Endodermal cell (in vitro differentiated cells): ENCODE data around the gene C20orf96. TPM values are rescaled to one million over a fixed set of nuclear protein-coding genes. Genes with fewer than 3 reads are reported as not detected.

Experiments
- DNase-seq: peaks from one replicate; pipeline ENCODE4 v3.0.0-alpha.2; 2017
- H3K27ac ChIP-seq: 2 replicates; pipeline ENCODE4 v1.5.1; 2013; ENCODE audit warnings: mild to moderate bottlenecking, low read depth, low read length, moderate library complexity
- H3K27me3 ChIP-seq: 2 replicates; pipeline ENCODE4 v1.6.1; 2013; ENCODE audit warnings: mild to moderate bottlenecking, low read length, moderate library complexity; ENCODE audit not compliant: insufficient read depth, control insufficient read depth, poor library complexity, severe bottlenecking
- H3K36me3 ChIP-seq: 2 replicates; pipeline ENCODE4 v1.7.0; 2013; ENCODE audit warnings: mild to moderate bottlenecking, low read length, moderate library complexity; ENCODE audit not compliant: control insufficient read depth, insufficient read depth
- H3K4me1 ChIP-seq: one replicate; pipeline ENCODE4 v1.7.0; 2013; ENCODE audit warnings: low read length; ENCODE audit not compliant: control insufficient read depth, insufficient read depth
- H3K4me3 ChIP-seq: 2 replicates; pipeline ENCODE4 v1.5.1; 2013; ENCODE audit warnings: mild to moderate bottlenecking, low read length, moderate library complexity
- H3K9ac ChIP-seq: 2 replicates; pipeline ENCODE4 v1.6.1; 2013; ENCODE audit warnings: mild to moderate bottlenecking, low read length, moderate library complexity; ENCODE audit not compliant: poor library complexity, severe bottlenecking; ENCODE audit errors: extremely low read depth
- H3K9me3 ChIP-seq: 2 replicates; pipeline ENCODE4 v1.6.1; 2013; ENCODE audit warnings: mild to moderate bottlenecking, low read length, moderate library complexity; ENCODE audit not compliant: control insufficient read depth
- H3K27ac Mint-ChIP-seq: 2 replicates; pipeline ENCODE4 v1.8.0; 2020; ENCODE audit warnings: mixed read lengths
- H3K27me3 Mint-ChIP-seq: 2 replicates; pipeline ENCODE4 v1.8.0; 2021; ENCODE audit warnings: mild to moderate bottlenecking, mixed read lengths; ENCODE audit not compliant: insufficient read depth
- H3K36me3 Mint-ChIP-seq: 2 replicates; pipeline ENCODE4 v1.8.0; 2020; ENCODE audit warnings: low read depth, mixed read lengths
- H3K4me1 Mint-ChIP-seq: 2 replicates; pipeline ENCODE4 v1.8.0; 2020; ENCODE audit warnings: mixed read lengths
- H3K4me3 Mint-ChIP-seq: 2 replicates; pipeline ENCODE4 v1.8.0; 2020; ENCODE audit warnings: mild to moderate bottlenecking, moderate library complexity, mixed read lengths
- H3K9me3 Mint-ChIP-seq: 2 replicates; pipeline ENCODE4 v1.8.0; 2020; ENCODE audit warnings: mild to moderate bottlenecking, mixed read lengths
- WGBS, 2 experiments: methylation state at CpG; one replicate each; pipeline versions ENCODE4 v1.1.5 to v1.1.7; 2013; ENCODE audit warnings: missing lambda C conversion rate in 2 of 2, mixed read lengths in 1 of 2; ENCODE audit not compliant: insufficient coverage in 1 of 2, insufficient read length in 1 of 2; 5-methylcytosine and 5-hydroxymethylcytosine counted together
- total RNA-seq, 2 donors: library from RNA; stranded (reverse); fragmentation: NEBNext Ultra II Directional in 1 of 2; extraction: Animal tissue kit (Norgen Biotek cat#: 25700) in 1 of 2; gene quantifications; 2 replicates in 1 of 2; 3 replicates in 1 of 2; pipeline ENCODE4 v1.2.1, GENCODE V29; 2021
- TF ChIP-seq, protein P1 (sequence below): fragments of 200-600 bp; sonication (generic); conservative IDR thresholded peaks from 2 replicates; pipeline ENCODE4 v1.5.0; 2021; ENCODE audit warnings: antibody characterized with exemption, mild to moderate bottlenecking

C20orf96 gene
- total RNA-seq, 2 donors from 2014 or later: 21.8 to 29.4 TPM

DNA sequence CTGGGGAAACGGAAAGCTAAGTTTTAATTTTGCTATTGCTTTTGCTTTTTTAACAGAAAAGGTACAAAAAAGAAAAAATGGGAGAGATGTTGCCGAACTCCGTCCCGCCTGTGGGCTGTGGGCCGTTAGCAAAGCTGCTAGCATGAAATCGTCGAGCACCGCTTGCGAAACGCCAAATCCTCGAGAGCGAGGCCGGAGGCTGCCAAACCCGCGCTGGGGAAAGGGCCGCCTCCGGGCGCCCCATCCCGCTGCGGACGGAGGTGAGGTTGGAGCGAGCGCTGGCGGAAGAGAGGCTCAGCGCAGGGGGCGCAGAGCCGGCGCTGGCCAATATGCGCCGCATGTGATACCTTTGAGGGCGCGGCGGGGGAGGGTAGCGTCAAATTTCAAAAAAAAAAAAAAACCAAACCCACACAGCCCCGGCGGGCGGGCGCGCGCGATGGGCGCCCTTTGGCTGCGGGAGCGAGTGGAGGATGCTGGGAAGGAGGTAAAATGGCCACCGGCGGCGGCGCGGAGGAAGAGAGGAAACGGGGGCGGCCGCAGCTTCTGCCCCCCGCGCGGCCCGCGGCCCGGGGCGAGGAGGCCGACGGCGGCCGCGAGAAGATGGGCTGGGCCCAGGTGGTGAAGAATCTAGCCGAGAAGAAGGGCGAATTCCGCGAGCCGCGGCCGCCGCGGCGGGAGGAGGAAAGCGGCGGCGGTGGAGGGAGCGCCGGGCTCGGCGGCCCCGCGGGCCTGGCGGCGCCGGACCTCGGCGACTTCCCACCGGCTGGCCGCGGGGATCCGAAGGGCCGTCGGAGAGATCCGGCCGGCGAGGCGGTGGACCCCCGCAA, 6.8 kb upstream of the C20orf96 start, which contains the start of gene ZCCHC3:
ZCCHC3 (plus strand) TSS at position 473 of the 827 bp plus-strand sequence; CDS start at position 490, 17 bp downstream.
- Histone ChIP-seq H3K36me3 (peaks cover 3% of the 10 kb centered on the region), H3K9me3 (no peaks in the 10 kb centered on the region), H3K27ac (peak within 1 kb of the TSS; percentile 69), H3K4me1 (peaks cover 6% of the 10 kb centered on the region), H3K27me3 (no peaks in the 10 kb centered on the region), H3K9ac (peak within 1 kb of the TSS; percentile 75), H3K4me3 (peak within 1 kb of the TSS; percentile 90)
- Mint-ChIP-seq H3K4me1 (peaks cover 42% of the 10 kb centered on the region), H3K36me3 (peaks cover 9% of the 10 kb centered on the region), H3K27me3 (peaks cover 33% of the 10 kb centered on the region), H3K4me3 (peak within 1 kb of the TSS; percentile 96), H3K27ac (peak within 1 kb of the TSS; percentile 96), H3K9me3 (peaks cover 3% of the 10 kb centered on the region)
- WGBS, 2 experiments: 0% methylated on average over 21 to 99 of the region's 99 CpGs
- peak; percentile 94 for DNase-seq
- TF ChIP-seq, protein P1, sequence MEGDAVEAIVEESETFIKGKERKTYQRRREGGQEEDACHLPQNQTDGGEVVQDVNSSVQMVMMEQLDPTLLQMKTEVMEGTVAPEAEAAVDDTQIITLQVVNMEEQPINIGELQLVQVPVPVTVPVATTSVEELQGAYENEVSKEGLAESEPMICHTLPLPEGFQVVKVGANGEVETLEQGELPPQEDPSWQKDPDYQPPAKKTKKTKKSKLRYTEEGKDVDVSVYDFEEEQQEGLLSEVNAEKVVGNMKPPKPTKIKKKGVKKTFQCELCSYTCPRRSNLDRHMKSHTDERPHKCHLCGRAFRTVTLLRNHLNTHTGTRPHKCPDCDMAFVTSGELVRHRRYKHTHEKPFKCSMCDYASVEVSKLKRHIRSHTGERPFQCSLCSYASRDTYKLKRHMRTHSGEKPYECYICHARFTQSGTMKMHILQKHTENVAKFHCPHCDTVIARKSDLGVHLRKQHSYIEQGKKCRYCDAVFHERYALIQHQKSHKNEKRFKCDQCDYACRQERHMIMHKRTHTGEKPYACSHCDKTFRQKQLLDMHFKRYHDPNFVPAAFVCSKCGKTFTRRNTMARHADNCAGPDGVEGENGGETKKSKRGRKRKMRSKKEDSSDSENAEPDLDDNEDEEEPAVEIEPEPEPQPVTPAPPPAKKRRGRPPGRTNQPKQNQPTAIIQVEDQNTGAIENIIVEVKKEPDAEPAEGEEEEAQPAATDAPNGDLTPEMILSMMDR: peak; percentile 43

DNA sequence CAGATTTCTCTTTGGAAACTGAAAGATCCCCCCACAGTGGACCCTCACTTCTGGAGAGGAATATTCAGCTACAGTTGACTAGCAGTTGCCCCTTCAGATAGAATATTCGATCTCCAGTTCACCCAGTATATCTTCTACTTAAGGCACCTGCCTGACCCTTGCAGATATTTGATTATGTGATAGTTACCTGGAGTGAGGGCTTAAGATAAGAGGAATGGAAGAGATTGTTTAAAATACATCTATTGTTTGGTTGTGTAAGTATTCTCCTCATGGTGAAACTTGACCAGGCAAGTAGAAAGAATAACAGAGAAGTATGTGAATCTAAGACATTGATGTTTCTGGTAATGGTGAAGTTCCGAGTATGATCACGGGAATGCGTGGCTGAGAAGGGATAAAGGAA, 5.3 kb upstream of the C20orf96 start:
- no peaks in the 10 kb centered on the region for H3K27me3 ChIP-seq
- peak overlapping the region; percentile 38 for H3K4me3 ChIP-seq
- no peak overlapping the region for H3K9ac ChIP-seq
- Mint-ChIP-seq H3K36me3 (peaks cover 9% of the 10 kb centered on the region), H3K4me1 (peaks cover 27% of the 10 kb centered on the region), H3K27ac (no peak overlapping the region), H3K27me3 (peaks cover 35% of the 10 kb centered on the region), H3K9me3 (peaks cover 3% of the 10 kb centered on the region), H3K4me3 (peak overlapping the region; percentile 96)
- H3K27ac ChIP-seq: no peak overlapping the region
- H3K36me3 ChIP-seq: peaks cover 3% of the 10 kb centered on the region
- H3K4me1 ChIP-seq: no peaks in the 10 kb centered on the region
- DNase-seq: no peak
- H3K9me3 ChIP-seq: no peaks in the 10 kb centered on the region
- 81 to 84% methylated on average over 3 to 4 of the region's 4 CpGs for WGBS, 2 experiments
- TF ChIP-seq, protein P1: no peak

DNA sequence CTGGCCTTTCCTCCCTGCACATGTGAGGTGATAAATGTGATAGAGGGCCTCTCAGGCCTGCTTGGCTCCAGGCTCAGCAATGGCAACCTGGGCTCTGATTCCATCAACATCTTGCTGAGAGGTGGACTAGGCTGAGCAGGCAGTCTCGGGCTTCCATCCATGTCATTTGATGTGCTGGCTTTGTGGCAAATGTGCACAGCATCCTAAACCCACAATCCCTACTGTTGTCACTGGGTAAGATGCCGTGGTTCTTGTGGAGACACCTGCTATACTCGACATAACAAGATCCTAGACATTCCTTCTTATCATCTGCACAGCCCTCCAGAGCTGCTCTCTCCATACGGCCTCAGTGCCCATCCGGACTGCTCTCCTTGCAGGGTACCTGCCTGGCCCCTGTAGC, 4.1 kb upstream of the C20orf96 start:
- no peak overlapping the region for H3K4me3 Mint-ChIP-seq
- H3K36me3 ChIP-seq: no peaks in the 10 kb centered on the region
- peaks cover 20% of the 10 kb centered on the region for H3K4me1 Mint-ChIP-seq
- H3K27ac ChIP-seq: no peak overlapping the region
- TF ChIP-seq, protein P1: no peak
- no peak overlapping the region for H3K4me3 ChIP-seq
- H3K4me1 ChIP-seq: no peaks in the 10 kb centered on the region
- peaks cover 35% of the 10 kb centered on the region for H3K27me3 Mint-ChIP-seq
- H3K27me3 ChIP-seq: no peaks in the 10 kb centered on the region
- WGBS, 2 experiments: 87 to 91% methylated on average over 3 to 5 of the region's 5 CpGs
- H3K9me3 Mint-ChIP-seq: peaks cover 3% of the 10 kb centered on the region
- no peak overlapping the region for H3K27ac Mint-ChIP-seq
- H3K9ac ChIP-seq: no peak overlapping the region
- DNase-seq: no peak
- H3K9me3 ChIP-seq: no peaks in the 10 kb centered on the region
- peaks cover 9% of the 10 kb centered on the region for H3K36me3 Mint-ChIP-seq
